NCI-H1092 (cell line): ENCODE data around the gene GCHFR.
A peak's percentile ranks its signal among the peaks of the same experiment; 100 is the strongest.

Experiments used
- DNase-seq: peaks from one replicate; lab custom pipeline; 2025; lab: John Stamatoyannopoulos, UW

The GCHFR gene

GRCh38 chr15:40754883-40755811 is 8.7 kb upstream of the GCHFR start, which contains the start of gene RMDN3:
Gene RMDN3, minus strand, starts transcription at chr15:40755254. Its CDS starts 471 bp downstream, at chr15:40754783.
- peak; percentile 81 for DNase-seq

GRCh38 chr15:40755812-40756208 is 8.1 kb upstream of the GCHFR start:
- DNase-seq: no peak

GRCh38 chr15:40756938-40757337 is 6.9 kb upstream of the GCHFR start:
- no peak for DNase-seq

- no peak for DNase-seq
Observed at GRCh38 chr15:40759961-40760360, 3.9 kb upstream of the GCHFR start.

- peak; percentile 34 for DNase-seq
Observed at GRCh38 chr15:40762919-40763800, 708 bp upstream of the GCHFR start.

- no peak for DNase-seq
Observed at GRCh38 chr15:40764629-40765103, 798 bp downstream of the GCHFR start.

- no peak for DNase-seq
Observed at GRCh38 chr15:40766194-40766815, 2.4 kb downstream of the GCHFR start.

GRCh38 chr15:40766906-40767837 is 3.3 kb downstream of the GCHFR start:
- DNase-seq: no peak

- no peak for DNase-seq
Observed at GRCh38 chr15:40767838-40768500, 4.1 kb downstream of the GCHFR start.

- DNase-seq: no peak
Observed at GRCh38 chr15:40768521-40769273, 4.8 kb downstream of the GCHFR start.

- DNase-seq: peak; percentile 21
Observed at GRCh38 chr15:40769274-40770146, 5.6 kb downstream of the GCHFR start, which contains the start of gene C15orf62. Gene C15orf62, plus strand, starts transcription at chr15:40769980. Its CDS starts 516 bp downstream, at chr15:40770496.

- no peak for DNase-seq
Observed at GRCh38 chr15:40770147-40770721, 6.4 kb downstream of the GCHFR start.

- no peak for DNase-seq
Observed at GRCh38 chr15:40771242-40771641, 7.4 kb downstream of the GCHFR start.

GRCh38 chr15:40772014-40772413 is 8.1 kb downstream of the GCHFR start:
- no peak for DNase-seq

GRCh38 chr15:40773496-40773895 is 9.6 kb downstream of the GCHFR start:
- DNase-seq: no peak

- DNase-seq: no peak
Observed at GRCh38 chr15:40773902-40774301, 10.0 kb downstream of the GCHFR start.

- DNase-seq: no peak
Observed at GRCh38 chr15:40775007-40775406, 11.1 kb downstream of the GCHFR start.
